AG09319 (cell line): Measurements from ENCODE around the gene USP34.
"Not testable (repeated sequence)": the region's sequence is repeated elsewhere in the genome, so short reads cannot be mapped to it uniquely, and the experiment has no call there.

Source experiments
- DNase-seq: peaks from one replicate; pipeline ENCODE4 v3.0.0-alpha.2; 2010; ENCODE audit warnings: low read depth; ENCODE audit errors: extremely low read depth
- TF ChIP-seq, protein P1 (sequence below): IDR thresholded peaks from 2 replicates; pipeline ENCODE4 v1.5.1; 2011; ENCODE audit warnings: low read depth, mild to moderate bottlenecking, inconsistent platforms, low read length, moderate library complexity

The USP34 gene

DNA sequence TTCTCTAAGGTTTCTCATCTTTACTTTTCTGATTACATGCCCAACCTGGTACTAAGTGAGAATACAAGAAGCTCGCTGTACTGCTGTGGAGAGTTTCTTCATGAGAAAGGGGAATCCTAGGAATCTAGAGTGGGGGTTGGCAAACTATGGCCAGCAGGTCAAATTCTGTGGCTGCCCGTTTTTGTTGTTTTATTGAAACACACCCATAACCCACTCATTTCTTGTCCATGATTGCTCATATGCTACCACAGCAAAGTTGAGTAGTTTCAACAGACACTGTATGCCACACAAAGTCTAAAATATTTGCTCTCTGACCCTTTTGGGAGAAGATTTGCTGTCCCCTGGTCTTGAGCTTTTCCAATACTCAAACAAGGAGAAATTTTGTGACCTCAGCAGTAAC lies 250.1 kb downstream of the USP34 start:
- DNase-seq = no peak
- TF ChIP-seq, protein P1, sequence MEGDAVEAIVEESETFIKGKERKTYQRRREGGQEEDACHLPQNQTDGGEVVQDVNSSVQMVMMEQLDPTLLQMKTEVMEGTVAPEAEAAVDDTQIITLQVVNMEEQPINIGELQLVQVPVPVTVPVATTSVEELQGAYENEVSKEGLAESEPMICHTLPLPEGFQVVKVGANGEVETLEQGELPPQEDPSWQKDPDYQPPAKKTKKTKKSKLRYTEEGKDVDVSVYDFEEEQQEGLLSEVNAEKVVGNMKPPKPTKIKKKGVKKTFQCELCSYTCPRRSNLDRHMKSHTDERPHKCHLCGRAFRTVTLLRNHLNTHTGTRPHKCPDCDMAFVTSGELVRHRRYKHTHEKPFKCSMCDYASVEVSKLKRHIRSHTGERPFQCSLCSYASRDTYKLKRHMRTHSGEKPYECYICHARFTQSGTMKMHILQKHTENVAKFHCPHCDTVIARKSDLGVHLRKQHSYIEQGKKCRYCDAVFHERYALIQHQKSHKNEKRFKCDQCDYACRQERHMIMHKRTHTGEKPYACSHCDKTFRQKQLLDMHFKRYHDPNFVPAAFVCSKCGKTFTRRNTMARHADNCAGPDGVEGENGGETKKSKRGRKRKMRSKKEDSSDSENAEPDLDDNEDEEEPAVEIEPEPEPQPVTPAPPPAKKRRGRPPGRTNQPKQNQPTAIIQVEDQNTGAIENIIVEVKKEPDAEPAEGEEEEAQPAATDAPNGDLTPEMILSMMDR = no peak

DNA sequence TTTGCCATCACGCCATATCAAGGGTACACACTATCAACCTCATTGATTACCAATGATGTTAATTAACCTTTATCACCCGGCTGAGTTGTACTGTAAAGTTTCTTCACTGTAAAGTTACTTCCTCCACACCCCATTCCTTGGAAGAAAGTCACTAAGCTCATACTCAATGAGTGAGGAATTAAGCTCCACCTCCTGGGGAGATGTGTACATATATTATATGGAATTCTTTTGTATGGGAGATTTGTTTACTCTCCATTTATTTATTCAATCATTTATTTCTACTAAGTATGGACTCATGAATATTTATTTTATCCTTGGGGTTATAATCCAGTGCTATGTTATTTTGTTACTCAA lies 252.1 kb downstream of the USP34 start:
- DNase-seq = no peak
- TF ChIP-seq, protein P1 = no peak

DNA sequence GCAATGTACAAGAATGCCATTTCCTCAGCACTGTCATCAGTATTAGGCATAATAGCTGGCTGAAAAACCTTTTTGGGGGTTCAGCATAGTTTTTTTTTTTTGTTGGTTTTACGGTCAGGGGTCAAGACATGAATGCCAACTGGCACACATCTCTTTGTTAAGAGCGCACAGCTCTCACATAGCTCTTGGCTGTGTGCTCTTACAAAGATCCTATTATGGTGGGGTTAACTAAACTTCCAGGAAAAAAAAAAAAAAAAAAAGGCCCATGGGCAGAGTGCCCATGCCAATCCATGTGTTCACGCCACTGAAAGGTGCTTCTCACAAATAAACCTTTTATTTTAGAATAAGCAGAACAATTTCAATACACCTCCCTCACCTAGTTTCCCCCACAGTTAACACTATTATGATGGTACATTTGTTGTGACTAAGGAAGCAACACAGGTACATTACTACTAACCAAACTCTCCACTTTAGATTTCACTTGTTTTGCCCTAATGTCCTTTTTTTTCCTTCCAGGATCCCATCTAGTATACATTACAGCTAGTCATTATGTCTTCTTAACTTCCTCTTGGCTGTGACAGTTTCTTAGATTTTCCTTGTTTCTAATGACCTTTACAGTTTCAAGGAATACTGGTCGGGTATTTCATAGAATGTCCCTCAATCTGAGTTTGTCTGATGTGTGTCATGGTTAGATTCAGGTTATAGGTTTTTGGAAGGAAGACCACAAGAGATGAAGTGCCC lies 252.6 kb downstream of the USP34 start:
- TF ChIP-seq, protein P1 = no peak
- DNase-seq = no peak

DNA sequence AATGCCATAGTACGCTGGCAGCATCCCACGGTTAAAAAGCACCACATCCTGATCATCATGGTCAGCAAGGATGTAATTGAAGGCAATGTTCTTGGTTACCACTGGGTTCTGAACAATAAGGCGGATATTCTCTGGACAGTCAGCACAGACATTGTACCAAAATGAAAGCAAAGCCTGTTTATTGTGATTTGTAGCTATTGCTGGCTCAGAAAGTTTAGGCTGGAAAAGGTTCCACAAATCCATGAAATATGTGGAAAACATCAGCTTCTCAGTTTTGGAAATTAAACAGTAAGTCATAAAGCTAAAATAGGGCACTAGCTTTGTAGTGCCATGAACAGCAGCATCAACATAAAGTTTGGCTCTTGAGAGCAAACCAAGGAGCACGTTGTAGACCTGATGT lies 256.7 kb downstream of the USP34 start:
- TF ChIP-seq, protein P1 = no peak
- DNase-seq = no peak

DNA sequence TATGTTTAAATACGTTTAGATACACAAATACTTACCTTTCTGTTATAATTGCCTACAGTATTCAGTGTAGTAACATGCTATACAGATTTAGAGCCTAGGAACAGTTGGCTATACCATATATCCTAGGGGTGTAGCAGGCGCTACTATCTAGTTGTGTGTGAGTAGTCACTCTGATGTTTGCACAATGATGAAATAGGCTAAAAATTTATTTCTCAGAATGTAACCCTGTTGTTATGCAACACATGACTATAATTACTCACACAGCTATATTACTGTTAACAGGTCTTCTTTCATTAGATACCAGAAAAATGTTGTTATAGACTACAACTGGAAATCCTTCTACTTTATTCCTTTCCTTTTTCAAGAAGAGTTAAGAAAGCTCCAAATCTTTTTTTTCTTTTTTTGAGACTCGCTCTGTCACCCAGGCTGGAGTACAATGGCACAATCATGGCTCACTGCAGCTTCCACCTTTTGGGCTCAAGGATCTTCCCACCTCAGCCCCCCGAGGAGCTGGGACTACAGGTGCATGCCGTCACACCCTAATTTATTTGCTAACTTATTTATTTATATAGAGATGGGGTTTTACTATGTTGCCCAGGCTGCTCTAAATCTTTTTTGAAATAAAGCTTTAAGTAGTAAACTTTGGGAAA lies 260.4 kb downstream of the USP34 start:
- TF ChIP-seq, protein P1 = no peak
- DNase-seq = peak; percentile 15

DNA sequence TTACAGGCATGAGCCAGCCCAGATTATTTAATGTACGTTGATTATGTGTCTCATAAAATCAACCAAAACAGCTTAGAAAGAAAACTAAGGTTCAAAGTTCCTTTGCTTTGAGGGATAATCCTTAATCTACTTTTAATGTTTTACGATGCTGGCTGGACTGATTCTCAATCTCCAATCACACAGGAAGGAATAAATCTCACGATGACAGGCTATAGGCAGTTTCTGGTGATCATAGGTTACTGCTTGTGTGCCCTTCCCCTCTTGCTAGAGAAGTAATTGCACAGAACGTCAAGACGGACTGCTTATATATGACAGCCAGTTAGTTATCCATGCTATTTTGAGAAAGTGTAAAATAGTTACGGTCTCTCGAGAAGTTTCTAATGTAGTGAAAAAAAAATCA lies 265.8 kb downstream of the USP34 start:
- TF ChIP-seq, protein P1 = no peak
- DNase-seq = no peak

DNA sequence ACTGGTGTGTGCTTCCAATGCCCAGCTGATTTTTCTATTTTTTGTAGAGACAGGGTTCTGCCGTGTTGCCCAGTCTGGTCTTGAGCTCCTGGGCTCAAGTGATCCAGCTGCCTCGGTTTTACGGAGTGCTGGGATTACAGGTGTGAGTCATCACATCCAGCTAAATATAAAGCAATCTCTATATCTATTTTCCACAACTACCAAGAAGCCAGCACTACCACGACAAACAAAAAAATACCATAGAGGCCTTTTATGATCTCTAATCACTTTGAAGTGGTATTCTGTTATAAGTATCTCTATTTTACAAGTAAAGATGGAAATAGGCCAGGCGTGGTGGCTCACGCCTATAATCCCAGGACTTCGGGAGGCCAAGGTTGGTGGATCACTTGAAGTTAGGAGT lies 274.2 kb downstream of the USP34 start:
- TF ChIP-seq, protein P1 = no peak
- no peak for DNase-seq

DNA sequence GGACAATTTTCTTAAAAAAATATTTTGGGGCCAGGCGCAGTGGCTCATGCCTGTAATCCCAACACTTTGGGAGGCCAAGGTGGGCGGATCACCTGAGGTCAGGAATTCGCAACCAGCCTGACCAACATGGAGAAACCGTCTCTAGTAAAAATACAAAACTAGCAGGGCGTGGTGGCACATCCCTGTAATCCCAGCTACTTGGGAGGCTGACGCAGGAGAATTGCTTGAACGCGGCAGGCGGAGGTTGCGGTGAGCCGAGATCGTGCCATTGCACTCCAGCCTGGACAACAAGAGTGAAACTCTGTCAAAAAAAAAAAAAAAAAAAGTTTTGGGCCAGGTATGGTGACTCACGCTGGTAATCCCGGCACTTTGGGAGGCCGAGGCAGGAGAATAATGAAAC lies 276.2 kb downstream of the USP34 start:
- DNase-seq = not testable (repeated sequence)
